ENCODE data around the gene ARSG.
A peak's percentile ranks its signal among the peaks of the same experiment; 100 is the strongest.

ARSG gene

DNA sequence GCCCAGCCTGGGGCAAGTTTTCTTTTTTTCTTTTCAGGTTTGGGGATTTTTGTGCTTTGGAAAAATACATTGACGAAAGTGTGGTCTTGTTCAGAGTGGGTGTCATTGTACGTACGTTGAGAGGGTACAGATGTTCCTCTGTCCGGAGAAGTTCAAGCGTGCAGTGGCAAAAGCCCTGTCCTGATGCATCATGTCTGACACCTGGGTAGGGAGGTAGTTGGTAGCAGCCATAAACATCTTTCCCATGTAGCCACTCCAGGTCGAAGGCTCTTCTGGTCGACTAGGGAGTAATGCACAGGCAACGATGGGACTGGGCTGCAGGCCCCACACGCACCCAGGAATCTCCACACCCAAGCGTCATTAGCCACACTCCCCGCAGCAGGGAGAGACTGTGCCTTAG lies 138.6 kb downstream of the ARSG start:
- DNase-seq (ENCODE audit: low read depth): no peak

DNA sequence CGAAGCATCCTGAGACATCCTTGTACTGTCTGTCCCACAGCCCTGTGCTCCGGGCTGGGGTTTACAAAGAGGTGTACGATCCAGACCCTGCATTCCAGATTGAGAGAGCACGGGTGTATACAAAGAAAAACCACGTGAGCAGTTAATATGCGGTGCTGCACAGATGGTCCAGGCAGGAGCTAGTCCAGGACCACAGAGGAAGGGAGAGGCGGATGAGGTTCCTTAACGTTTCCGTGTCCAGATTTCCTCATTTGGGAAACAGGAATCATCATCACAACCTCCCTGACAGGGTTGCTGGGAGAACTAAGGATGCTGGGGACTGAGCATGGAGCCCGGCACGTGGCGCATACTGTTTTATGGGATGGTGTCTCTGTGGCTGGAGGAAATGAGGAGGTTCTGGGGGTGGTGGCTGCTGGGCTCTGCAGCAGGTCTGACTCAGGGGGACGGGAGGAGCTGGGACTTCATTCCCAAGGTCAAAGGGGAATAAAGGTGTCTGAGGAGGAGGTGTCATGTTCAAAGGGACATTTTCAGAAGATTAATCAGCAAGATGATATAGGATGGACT lies 139.8 kb downstream of the ARSG start:
- no peak for DNase-seq (ENCODE audit: low read depth)

DNA sequence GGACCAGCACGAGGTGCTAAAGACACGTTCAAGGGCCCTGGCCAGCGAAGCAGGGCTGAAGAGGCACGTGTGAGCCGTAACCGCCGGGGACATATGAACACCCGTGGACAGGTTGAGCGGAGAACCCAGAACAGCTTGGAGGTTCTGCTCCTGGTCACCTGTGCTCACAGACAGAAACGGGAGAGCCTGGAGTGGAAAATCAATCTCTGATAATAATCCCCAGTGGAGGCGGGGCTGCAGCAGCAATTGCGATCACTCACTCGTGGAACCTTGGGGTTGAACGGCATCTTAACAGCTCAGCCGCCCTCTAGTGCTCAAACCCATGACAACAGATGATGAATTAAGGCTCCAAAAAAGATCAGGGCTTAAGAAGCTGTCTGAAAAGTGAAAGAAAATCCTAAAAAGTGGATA lies 140.4 kb downstream of the ARSG start:
- DNase-seq (ENCODE audit: low read depth): no peak

DNA sequence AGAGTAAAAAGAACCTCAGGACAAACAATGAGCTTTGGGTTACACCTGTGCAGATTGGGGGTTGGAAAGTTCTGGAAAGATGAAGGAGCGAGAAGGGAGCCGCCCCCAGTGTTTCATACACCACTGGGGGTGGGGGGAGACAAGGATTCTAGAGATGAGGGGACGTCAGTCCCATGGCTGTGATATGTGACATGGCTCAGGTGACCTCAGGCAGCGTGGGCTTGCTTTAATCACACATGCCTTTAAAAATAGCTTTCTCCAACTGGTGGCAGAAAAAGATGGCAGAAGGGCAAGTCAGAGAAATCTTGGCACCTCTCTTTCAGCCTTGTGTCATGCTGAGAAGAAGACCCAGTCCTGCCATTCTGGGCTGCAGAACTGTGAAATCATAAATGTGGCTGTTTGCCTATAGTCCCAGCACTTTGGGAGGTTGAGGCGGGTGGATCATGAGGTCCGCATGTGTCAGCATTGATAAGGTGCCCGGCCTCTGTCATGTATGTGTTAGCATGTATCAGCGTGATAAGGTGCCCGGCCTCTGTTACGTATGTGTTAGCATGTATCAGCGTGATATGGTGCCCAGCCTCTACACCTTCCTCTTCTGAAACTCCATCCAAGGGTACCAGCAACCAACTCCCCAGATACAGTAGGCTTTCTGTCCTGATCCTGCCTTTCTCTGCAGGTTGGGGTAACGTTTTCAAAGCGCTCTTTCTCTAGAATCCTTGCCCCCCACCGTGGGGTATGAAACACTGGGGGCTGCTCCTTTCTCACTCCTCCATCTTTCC lies 141.0 kb downstream of the ARSG start:
- DNase-seq (ENCODE audit: low read depth): no peak

DNA sequence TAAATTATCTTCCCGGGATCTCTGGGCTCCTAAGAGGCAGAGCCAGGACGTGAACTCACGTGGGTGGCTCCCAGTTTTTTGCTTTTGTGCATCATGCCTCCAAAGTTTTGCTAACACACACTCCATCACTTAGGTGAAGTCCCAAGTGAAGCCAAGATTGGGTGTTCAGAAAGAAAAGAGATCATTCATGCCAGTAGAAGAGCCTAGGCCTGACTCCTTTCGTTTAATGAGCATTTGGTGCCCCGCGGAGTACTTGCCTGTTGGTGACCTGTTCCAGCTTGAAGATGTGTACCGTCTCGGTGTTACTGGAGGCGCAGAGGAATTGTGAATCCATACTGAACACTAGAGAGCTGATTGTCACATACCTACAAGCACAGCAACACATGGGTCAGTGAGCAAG lies 141.9 kb downstream of the ARSG start:
- DNase-seq (ENCODE audit: low read depth): no peak

DNA sequence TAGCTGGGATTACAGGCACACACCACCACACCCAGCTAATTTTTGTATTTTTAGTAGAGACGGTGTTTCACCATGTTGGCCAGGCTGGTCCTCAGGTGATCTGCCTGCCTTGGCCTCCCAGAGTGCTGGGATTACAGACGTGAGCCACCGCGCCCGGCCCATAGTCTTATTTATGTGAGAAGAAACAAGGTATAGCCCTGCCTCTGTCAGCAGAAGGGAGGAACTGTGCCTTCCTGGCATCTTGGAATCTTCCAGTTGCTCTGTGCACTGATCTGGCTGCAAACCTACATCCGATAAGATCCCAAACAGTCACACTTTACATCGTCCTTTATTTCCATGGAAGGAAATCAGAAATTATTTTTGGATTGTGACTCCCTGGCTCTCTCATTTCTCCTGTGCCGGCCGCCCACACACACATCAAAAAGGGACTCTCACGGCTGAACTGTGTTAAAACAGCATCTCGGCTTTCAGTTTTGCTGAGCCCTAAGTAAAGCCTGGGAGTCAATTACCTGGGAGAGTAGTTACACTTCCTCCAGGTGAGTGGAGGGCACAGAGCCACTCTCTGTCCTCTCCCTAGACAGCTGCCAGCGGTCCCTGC lies 142.7 kb downstream of the ARSG start:
- no peak for DNase-seq (ENCODE audit: low read depth)

DNA sequence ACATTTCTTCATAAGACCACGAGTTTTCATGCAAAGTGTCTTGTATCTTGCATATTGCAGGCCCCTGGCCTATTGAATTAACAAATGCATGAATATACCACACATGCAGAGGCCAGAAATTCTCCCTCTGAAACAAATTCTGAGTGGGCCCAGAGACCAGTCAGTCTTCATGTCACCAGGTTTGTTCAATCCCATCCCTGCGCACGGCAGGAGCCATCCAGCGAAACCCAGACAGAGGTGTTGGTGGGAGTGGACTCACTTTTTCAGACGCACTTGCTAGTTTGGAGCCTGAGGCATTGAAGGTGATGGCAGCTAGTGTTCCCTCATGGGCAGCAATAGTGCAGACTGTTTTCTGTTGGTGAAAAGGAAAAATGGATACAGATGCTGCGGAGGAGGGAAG lies 144.1 kb downstream of the ARSG start:
- no peak for DNase-seq (ENCODE audit: low read depth)

DNA sequence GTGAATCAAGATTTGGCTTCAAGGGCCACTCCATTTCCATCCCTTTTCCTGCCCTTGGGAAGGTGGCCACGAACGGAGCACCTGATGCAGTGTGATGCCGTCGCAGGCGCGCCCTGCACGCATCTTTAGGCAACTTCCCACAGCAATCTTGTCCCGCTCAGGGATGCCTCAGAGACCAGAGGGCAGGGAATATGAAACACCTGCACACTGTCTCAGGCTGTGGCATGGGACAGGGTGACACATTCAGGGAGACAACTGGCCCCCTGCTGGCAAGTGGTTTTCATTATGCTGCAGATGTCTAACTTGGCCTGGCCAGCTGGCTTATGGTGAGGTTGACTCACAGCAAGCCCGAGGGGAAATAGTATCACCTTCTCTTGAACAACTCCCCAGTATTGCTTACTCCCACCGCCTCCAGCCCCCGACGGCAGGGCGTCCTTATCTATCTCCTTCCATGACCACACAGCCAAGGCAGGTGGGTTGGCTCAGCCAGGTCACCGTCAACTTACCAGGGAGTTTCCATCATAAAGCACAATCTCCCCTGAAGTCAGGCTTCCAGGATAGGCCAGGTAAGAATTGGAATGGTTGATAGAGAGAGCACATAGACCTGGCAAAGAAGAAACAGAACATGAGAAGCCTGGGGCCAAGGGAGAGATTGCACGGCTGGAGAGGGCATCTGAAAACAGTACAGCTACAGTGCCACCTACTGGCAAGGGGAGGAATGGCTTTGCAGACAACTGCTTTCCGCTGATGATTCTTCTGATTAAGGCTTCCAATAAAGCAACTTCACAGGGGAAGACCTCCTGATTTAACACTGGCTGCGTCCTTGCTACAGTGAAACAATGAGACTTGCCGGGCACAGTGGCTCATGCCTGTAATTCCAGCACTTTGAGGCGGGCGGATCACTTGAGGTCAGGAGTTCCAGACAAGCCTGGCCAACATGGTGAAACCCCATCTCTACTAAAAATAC lies 144.9 kb downstream of the ARSG start:
- peak; percentile 62 for DNase-seq (ENCODE audit: low read depth)

DNA sequence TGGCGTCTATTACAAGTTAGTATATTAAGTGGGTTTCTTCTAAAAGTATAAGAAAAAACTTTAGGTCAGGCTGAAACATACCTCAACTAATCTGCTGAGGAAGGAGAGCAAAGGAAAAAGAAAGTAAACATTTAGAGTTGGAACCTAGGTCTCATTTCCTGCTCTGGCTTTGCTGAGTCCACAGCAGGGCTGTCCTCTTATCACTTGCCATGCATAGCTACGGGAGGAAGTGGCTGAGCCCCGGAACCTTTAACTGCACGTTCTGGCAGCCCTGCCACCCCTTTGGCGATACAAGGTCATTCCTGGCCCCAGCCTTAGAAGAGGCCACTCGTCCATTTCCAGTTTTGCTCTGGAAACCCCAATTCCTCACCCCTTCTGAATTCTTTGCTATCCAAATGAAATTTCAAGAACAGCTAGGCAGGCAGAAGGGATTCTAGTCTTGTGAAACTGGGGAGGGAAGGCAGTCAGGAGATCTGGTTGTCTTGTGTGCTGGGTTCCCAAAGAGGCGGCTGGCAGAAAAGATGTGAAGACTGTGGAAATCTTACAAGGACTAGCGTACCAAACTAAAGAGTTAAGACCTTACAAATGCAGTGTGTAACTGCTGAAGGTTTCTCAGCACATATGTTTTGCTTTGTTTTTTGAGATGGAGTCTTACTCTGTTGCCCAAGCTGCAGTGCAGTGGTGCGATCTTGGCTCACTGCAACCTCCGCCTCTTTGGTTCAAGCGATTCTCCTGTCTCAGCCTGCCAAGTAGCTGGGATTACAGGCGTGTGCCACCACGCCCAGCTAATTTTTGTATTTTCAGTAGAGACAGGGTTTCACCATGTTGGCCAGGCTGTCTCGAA lies 146.9 kb downstream of the ARSG start:
- no peak for DNase-seq (ENCODE audit: low read depth)

DNA sequence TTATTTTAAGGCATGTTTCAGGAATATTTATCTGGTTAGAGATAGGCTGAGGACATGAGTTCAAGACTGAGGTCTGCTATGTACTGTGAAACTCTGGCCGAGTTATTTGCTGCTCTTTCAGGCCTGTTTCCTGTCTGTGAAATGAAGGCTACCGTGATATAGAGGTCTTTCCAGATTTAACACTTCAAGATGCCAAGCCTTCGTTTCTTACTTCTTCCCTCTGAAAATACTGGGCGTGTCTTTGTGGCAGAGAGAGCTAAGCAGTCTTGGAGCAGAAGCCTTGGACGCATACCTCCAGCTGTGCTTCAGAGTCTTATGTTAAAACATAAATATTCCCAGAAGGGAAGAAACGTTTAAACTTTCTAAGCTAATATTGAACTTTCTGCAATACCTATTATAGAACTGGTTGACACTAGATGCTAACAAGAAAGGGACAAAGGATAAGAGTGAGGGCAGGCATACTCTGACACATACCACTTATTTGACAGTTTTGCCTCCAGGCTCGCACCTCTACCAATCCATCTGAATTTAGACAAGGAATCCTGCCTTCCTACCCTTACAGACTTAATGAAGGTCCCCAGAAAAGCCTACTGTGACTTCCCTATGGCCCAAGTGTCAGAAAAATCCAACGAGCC lies 148.5 kb downstream of the ARSG start:
- no peak for DNase-seq (ENCODE audit: low read depth)

DNA sequence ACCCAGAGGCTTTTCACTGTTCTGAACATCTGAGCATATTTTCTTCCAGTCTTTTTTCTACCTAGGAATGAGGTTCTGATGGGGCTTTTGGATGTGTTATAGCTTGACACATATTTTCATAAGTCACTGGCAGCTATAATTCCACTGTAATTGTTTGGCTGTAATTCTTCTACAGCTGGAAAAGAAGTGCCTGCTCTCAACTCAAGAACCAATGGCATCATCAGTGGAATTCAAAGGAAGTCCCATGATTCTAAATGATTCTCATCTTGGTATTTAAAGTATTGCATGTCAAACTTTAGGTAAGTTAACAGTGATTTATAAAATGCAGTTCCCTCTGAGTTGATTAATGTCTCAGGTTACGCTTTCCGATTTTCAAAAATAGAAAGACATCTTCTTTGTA lies 149.2 kb downstream of the ARSG start:
- no peak for DNase-seq (ENCODE audit: low read depth)

DNA sequence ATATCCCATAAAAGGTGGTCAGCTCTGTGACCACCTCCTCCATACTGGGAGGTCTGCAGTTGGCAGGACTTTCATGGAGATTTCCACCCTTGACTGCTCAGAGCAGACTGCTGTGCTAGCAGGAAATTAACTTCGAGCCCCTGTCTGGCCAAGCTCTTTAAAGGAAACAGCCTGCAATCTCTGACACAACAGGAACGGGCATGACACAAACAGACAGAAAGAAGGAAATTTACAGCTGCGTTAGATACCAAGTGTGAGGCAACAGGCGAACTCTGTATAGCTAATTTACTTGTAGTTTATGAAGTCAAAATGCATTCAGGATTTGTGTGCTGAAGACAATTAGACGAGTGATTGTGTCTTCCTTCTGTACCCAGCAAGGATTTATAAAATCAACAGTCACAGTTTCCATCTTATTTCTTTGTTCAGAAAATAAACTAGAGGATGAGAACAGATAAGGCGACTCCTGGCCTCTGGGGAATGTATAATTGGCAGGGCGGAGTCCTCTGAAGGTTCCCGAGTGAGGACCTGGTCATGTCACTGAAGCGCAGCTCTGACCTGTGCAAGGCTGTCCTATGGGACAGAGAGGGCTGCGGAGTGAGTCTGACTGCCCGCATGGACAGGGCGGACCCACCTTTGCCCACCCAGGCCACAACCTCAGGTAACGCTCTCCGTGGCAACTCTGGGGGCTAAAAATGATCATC lies 149.9 kb downstream of the ARSG start:
- DNase-seq (ENCODE audit: low read depth): no peak

DNA sequence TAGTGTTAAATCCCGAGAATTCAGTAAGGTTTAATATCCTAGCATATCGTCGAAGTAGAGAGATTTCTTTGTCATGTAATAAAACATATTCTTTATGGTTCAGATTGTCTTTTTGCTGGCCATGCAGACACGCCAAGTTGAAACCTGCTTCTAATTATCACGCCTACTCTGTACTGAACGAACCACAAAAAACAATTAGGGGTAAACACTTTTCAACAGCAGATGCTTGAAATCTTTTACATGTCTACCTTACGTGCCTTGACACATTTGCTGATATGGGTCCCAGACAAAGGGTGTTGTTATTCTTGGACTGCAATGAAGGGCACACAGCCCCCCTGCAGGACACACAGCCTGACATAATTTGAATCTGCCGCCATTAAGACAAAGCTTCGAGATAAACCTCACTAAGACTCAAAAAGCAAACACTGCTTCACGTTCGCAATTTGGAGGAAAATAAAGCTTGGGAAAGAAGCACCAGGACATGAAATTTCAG lies 152.7 kb downstream of the ARSG start:
- no peak for DNase-seq (ENCODE audit: low read depth)

DNA sequence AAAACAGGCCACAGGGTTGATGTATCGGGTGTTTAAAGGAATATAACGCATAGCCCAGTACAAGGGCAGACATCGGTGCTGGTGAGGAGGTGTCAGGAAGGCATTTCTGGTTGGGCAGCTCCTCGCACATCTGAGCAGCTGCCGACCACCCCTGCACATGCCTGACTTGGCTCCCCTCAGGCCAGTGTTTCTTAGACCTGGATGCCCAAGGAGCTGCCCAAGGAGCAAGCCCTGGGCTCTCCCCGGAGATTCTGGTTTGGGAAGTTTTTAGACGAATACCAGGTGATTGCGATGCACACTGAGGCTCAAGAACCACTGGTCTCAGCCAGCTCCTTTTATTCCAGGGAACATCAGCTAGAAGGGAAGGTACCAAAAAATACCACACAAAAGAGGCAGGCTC lies 154.4 kb downstream of the ARSG start:
- DNase-seq (ENCODE audit: low read depth): no peak

DNA sequence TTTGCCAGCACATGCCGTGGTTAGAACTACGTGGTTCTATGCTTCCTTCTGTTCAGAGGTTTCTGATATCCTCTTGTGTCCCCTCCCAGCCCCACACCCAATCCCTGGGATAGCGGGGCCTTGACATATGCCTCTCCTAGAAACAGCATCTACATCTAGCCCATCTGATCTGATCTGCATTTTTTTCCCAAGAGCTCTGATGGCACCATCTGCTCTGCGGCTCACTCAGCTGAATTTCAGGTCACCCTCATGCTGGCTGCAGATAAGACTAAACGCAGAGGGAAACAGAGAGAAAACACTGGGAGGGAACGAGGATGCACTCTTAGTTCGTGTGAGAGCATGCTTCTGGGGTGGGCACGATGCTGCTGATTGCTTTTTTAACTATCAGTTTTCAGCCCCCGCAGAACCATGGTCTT lies 155.3 kb downstream of the ARSG start:
- no peak for DNase-seq (ENCODE audit: low read depth)

DNA sequence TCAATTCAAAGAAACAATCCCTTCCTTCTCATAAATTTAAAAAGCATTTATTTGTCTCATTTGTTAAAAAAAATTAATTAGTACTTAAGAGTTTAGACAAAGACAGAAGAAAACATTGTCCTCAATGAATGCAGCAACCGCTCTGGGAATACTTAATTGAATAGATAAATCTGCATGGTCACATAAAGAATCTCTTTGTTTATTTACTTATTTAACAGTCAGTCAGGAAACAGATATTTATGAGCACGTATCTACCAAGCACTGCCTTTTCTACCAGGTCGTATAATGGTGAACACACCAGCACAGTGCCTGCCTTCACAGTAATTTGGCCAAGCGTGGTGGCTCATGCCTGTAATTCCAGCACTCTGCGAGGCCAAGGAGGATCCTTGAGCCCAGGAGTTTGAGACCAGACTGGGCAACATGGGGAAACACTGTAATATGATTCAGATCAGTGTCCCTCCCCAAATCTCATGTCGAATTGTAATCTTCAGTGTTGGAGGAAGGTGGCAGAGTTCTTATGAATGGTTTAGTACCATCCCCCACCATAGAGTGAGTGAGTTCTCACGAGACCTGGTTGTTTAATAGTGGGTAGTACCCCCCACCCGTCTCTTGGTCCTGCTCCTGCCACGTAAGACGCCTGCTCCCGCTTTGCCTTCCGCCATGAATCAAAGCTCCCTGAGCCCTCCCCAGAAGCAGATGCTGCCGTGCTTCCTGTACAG lies 157.9 kb downstream of the ARSG start:
- no peak for DNase-seq (ENCODE audit: low read depth)

DNA sequence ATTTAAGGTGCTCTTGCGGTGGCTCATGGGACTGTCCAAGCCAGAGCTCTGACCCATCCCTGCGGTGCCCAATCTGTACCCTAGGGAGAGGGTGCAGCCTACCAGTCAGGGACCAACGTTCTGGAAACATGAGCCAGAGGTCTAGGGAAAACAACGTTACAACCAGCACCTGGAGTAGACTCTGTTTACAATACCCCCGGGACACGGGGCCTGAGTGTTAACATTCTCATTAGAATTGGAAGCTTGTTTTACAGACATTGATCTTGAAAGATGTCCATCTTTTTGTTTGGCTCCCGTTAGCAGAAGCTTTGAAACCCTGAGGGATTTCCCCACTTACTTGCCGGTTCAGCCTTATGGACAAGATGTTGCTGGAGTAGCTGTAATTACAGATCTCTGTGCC lies 159.1 kb downstream of the ARSG start:
- DNase-seq (ENCODE audit: low read depth): no peak

DNA sequence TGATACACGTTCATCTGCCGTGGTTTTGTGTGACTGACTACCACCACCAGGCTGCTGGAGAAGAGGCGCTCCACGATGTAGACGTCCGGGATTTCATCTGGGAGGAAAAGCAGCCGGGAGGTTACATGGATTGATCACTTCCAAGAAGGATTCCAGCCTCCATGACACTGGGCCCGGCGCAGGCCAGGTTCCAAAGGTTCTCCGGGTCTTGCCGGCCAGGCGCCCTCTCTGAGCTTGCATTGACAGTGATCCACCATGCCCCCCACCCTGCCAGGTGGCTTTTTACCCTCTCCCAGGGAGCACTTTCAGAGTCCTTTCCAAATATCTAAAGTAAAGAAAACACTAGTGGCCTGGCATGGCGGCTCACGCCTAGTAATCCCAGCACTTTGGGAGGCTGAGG lies 159.5 kb downstream of the ARSG start:
- no peak for DNase-seq (ENCODE audit: low read depth)

DNA sequence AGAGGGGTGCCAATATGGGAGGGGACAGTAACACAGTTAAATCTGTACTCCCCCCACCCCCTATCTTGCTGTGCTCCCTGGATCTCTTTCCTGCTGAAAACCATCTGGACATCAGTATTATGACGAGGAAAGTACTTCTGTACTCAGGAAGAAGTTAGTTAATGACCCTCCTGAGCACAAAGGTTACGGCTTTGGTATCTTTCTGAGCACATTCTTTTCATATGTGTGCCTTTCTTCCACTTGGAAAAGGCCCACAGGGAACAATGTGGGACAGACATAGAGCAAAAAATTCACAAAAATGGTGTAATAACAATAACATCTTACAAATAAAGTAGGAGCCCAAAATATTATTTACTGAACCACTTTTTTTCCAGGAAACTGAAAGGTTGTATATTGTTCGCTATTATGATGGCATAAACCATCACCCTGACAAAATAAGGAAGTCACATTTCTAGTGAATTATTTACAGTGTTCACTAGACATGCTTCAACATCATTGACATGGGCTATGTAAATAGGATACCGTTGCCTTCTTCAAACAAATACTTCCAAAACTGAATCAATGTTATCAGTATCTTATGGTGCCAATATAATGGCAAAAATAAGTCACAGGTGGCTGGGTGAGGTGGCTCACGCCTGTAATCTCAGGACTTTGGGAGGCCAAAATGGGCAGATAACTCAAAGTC lies 160.5 kb downstream of the ARSG start:
- DNase-seq (ENCODE audit: low read depth): no peak

Data from T-helper 22 cell (primary cell).